NT2/D1 (cell line): ENCODE data around the gene NEU4.

ENCODE experiments used
- SUZ12 ChIP-seq: IDR thresholded peaks from 2 replicates; pipeline ENCODE4 v1.6.1; 2011; ENCODE audit not compliant: insufficient read length, insufficient read depth; ENCODE audit errors: extremely low read depth
- YY1 ChIP-seq: IDR thresholded peaks from 2 replicates; pipeline ENCODE4 v1.6.1; 2011; ENCODE audit not compliant: insufficient read length, insufficient read depth
- ZNF274 ChIP-seq: IDR thresholded peaks from 2 replicates; pipeline ENCODE4 v1.6.1; 2011; ENCODE audit warnings: mild to moderate bottlenecking, low read depth, low read length

- TF ChIP-seq SUZ12 (no peak), ZNF274 (no peak), YY1 (no peak)
These were observed 10.1 kb upstream of the NEU4 start for GRCh38 chr2:241798631-241799521.
